Ecto neural progenitor cell (in vitro differentiated cells): ENCODE data around the gene CACNA1D.

Source experiments
- DNase-seq: peaks from one replicate; pipeline ENCODE4 v3.0.0-alpha.2; 2018; ENCODE audit warnings: low spot score

CACNA1D gene

GRCh38 chr3:53753518-53754183, 259.2 kb downstream of the CACNA1D start:
- no peak for DNase-seq

- no peak for DNase-seq
Measured at GRCh38 chr3:53754325-53754724, 259.9 kb downstream of the CACNA1D start.

GRCh38 chr3:53758846-53759245, 264.4 kb downstream of the CACNA1D start:
- no peak for DNase-seq

- DNase-seq, result peak; percentile 55
Measured at GRCh38 chr3:53763353-53763752, 268.9 kb downstream of the CACNA1D start.

GRCh38 chr3:53764026-53764775, 269.8 kb downstream of the CACNA1D start:
- DNase-seq, result no peak

- no peak for DNase-seq
Measured at GRCh38 chr3:53765753-53766152, 271.3 kb downstream of the CACNA1D start.

- no peak for DNase-seq
Measured at GRCh38 chr3:53766706-53767105, 272.3 kb downstream of the CACNA1D start.

GRCh38 chr3:53768478-53769459, 274.4 kb downstream of the CACNA1D start:
- DNase-seq, result no peak

- DNase-seq, result no peak
Measured at GRCh38 chr3:53772562-53772961, 278.2 kb downstream of the CACNA1D start.

GRCh38 chr3:53773021-53773436, 278.6 kb downstream of the CACNA1D start:
- no peak for DNase-seq

GRCh38 chr3:53773611-53774368, 279.4 kb downstream of the CACNA1D start:
- no peak for DNase-seq

GRCh38 chr3:53774414-53774813, 280.0 kb downstream of the CACNA1D start:
- DNase-seq, result no peak

- no peak for DNase-seq
Measured at GRCh38 chr3:53775018-53775417, 280.6 kb downstream of the CACNA1D start.

GRCh38 chr3:53775834-53776251, 281.4 kb downstream of the CACNA1D start:
- DNase-seq, result no peak

- DNase-seq, result no peak
Measured at GRCh38 chr3:53776494-53777101, 282.2 kb downstream of the CACNA1D start.

GRCh38 chr3:53777468-53777867, 283.1 kb downstream of the CACNA1D start:
- no peak for DNase-seq

GRCh38 chr3:53778153-53778552, 283.7 kb downstream of the CACNA1D start:
- DNase-seq, result no peak

- DNase-seq, result no peak
Measured at GRCh38 chr3:53780171-53780570, 285.8 kb downstream of the CACNA1D start.

- DNase-seq, result no peak
Measured at GRCh38 chr3:53780806-53781205, 286.4 kb downstream of the CACNA1D start.

GRCh38 chr3:53787016-53787415, 292.6 kb downstream of the CACNA1D start:
- DNase-seq, result no peak

- DNase-seq, result no peak
Measured at GRCh38 chr3:53788038-53788437, 293.6 kb downstream of the CACNA1D start.
